NCI-H748 treated with DMSO at 0.1 percent for 48 hours (cell line): ENCODE data around the gene ZNF557.

Experiments
- DNase-seq: peaks from one replicate; lab custom pipeline; 2025; lab: John Stamatoyannopoulos, UW

Gene ZNF557

DNA sequence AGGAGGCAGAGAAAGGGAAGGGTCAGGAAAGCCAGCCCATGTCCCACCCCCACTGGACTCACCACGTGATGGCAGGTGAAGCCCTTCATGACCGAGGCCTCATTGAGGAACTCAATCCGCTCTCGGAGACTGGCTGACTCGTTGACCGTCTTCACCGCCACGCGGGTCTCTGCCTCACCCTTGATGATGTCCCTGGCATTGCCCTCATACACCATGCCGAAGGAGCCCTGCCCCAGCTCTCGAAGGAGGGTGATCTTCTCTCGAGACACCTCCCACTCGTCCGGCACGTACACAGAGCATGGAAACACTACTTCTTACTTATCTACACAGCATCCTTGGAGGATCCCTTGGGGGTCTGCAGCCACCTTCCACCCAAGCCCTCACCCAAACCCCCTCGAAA is 55.7 kb downstream of the ZNF557 start:
- no peak for DNase-seq

GRCh38 chr19:7126132-7126531 is 56.6 kb downstream of the ZNF557 start:
- no peak for DNase-seq

DNA sequence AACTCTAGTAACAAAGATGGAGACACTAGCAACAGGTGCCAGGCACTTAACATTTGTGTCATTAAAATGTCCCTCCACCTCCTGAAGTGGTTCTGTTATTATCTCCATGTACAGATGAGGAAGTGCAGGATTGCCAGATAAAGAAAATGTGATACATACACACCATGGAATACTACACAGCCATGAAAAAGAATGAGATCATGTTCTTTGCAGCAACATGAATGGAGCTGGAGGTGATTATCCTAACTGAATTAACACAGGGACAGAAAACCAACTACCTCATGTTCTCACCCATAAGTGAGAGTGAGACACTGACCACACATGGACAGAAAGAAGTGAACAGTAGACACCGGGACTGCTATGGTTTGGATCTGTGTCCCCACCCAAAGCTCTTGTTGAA is 60.5 kb downstream of the ZNF557 start:
- DNase-seq: no peak

DNA sequence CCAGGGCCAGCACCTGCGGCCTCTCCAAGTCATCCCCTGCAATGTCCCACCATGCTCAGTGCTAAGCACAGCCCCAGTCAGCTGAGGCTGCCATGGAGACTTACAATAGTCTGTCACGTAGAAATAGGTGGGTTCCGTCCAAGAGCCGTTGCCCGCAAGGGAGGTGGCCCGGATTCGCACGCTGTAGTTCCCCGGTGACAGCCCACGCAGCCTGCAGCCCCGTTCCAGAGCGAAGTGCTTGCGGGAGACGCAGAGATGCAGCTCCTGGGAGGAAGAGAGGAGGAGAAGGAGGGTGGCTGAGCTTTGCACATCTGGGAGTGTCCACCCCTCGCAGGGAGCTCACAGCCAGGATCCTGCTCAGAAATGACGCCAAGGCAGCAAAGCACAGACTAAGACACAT is 62.6 kb downstream of the ZNF557 start:
- DNase-seq: no peak

GRCh38 chr19:7137120-7137519 is 67.6 kb downstream of the ZNF557 start:
- DNase-seq: no peak
